ENCODE data around the gene SLC25A41.
A peak's percentile ranks its signal among the peaks of the same experiment; 100 is the strongest.

The SLC25A41 gene

GRCh38 chr19:6433663-6434062, at the start of gene SLC25A41:
SLC25A41 (minus strand) TSS chr19:6433763; CDS start chr19:6433693, 70 bp downstream.
- no peak for DNase-seq

- no peak for DNase-seq
Observed at GRCh38 chr19:6483235-6483634, 49.7 kb upstream of the SLC25A41 start.

GRCh38 chr19:6482343-6482686, 48.8 kb upstream of the SLC25A41 start:
- no peak for DNase-seq

GRCh38 chr19:6481541-6482342, 48.2 kb upstream of the SLC25A41 start, which contains the start of gene DENND1C:
DENND1C (minus strand) TSS chr19:6481787; CDS start chr19:6481695, 92 bp downstream.
- no peak for DNase-seq

- no peak for DNase-seq
Observed at GRCh38 chr19:6480848-6481415, 47.4 kb upstream of the SLC25A41 start.

- DNase-seq: no peak
Observed at GRCh38 chr19:6479836-6480398, 46.4 kb upstream of the SLC25A41 start.

- no peak for DNase-seq
Observed at GRCh38 chr19:6478815-6479214, 45.3 kb upstream of the SLC25A41 start.

GRCh38 chr19:6476896-6477431, 43.4 kb upstream of the SLC25A41 start:
- DNase-seq: no peak

- no peak for DNase-seq
Observed at GRCh38 chr19:6476155-6476895, 42.8 kb upstream of the SLC25A41 start.

- DNase-seq: no peak
Observed at GRCh38 chr19:6475321-6476108, 42.0 kb upstream of the SLC25A41 start.

GRCh38 chr19:6473647-6474046, 40.1 kb upstream of the SLC25A41 start:
- no peak for DNase-seq

- no peak for DNase-seq
Observed at GRCh38 chr19:6472713-6473112, 39.1 kb upstream of the SLC25A41 start.

- no peak for DNase-seq
Observed at GRCh38 chr19:6471076-6471475, 37.5 kb upstream of the SLC25A41 start.

- DNase-seq: no peak
Observed at GRCh38 chr19:6470173-6470572, 36.6 kb upstream of the SLC25A41 start.

GRCh38 chr19:6467384-6467783, 33.8 kb upstream of the SLC25A41 start:
- no peak for DNase-seq

- DNase-seq: no peak
Observed at GRCh38 chr19:6466526-6467248, 33.1 kb upstream of the SLC25A41 start.

GRCh38 chr19:6465663-6466062, 32.1 kb upstream of the SLC25A41 start:
- no peak for DNase-seq

GRCh38 chr19:6465006-6465405, 31.4 kb upstream of the SLC25A41 start:
- no peak for DNase-seq

GRCh38 chr19:6464070-6464873, 30.7 kb upstream of the SLC25A41 start, which contains the start of gene CRB3:
CRB3 (plus strand) TSS chr19:6464271; CDS start chr19:6464702, 431 bp downstream.
- DNase-seq: no peak

- peak; percentile 87 for DNase-seq
Observed at GRCh38 chr19:6460099-6460884, 26.7 kb upstream of the SLC25A41 start.
